Calu3 (cell line): ENCODE measurements around the gene TPBGL. TPM values are rescaled to one million over a fixed set of nuclear protein-coding genes. Genes with fewer than 3 reads are reported as not detected.
"Not testable (repeated sequence)": the region's sequence is repeated elsewhere in the genome, so short reads cannot be mapped to it uniquely, and the experiment has no call there.

Experiments
- BruUV-seq: library from RNA; stranded (reverse); fragments of 400-500 nt; replicated peaks from 2 replicates; lab custom pipeline; 2021; lab: Mats Ljungman, UMichigan
- CTCF ChIA-PET: fragments of 300-600 bp; sonication (Branson Sonifier 250); formaldehyde crosslinking; loops from one replicate; lab custom pipeline; 2022; ENCODE audit warnings: antibody characterized with exemption; lab: Charles Lee
- DNase-seq: peaks from one replicate; pipeline ENCODE4 v3.0.0; 2022
- H3K27ac Mint-ChIP-seq: one replicate; pipeline ENCODE4 v1.8.0; 2022; ENCODE audit warnings: mixed read lengths; ENCODE audit not compliant: unreplicated experiment
- H3K27me3 Mint-ChIP-seq: one replicate; pipeline ENCODE4 v1.8.0; 2022; ENCODE audit warnings: mixed read lengths; ENCODE audit not compliant: unreplicated experiment
- H3K36me3 Mint-ChIP-seq: one replicate; pipeline ENCODE4 v1.8.0; 2022; ENCODE audit warnings: mild to moderate bottlenecking, moderate library complexity, mixed read lengths; ENCODE audit not compliant: insufficient read depth, unreplicated experiment
- H3K4me1 Mint-ChIP-seq: one replicate; pipeline ENCODE4 v1.8.0; 2022; ENCODE audit warnings: mild to moderate bottlenecking, low read depth, mixed read lengths; ENCODE audit not compliant: unreplicated experiment
- H3K4me3 Mint-ChIP-seq: one replicate; pipeline ENCODE4 v1.8.0; 2022; ENCODE audit warnings: mild to moderate bottlenecking, low read depth, moderate library complexity, mixed read lengths; ENCODE audit not compliant: unreplicated experiment
- H3K9me3 Mint-ChIP-seq: one replicate; pipeline ENCODE4 v1.8.0; 2022; ENCODE audit warnings: low read depth, mixed read lengths; ENCODE audit not compliant: unreplicated experiment
- intact Hi-C: fragments of 100-400 bp; cut with micrococcal nuclease; formaldehyde crosslinking; loops from one replicate; pipeline ENCODE4 v1.10.0; 2022; ENCODE audit not compliant: unreplicated experiment
- total RNA-seq: library from RNA; stranded (reverse); gene quantifications from 2 replicates; pipeline ENCODE4 v1.2.3, GENCODE V29; 2022
- TF ChIP-seq, protein P1 (sequence below): fragments of 200-600 bp; IDR thresholded peaks from one replicate; pipeline ENCODE4 v1.8.0; 2022; ENCODE audit warnings: antibody characterized with exemption; ENCODE audit not compliant: unreplicated experiment

Gene TPBGL
- total RNA-seq, 1 experiment from 2014 or later, result not detected

DNA sequence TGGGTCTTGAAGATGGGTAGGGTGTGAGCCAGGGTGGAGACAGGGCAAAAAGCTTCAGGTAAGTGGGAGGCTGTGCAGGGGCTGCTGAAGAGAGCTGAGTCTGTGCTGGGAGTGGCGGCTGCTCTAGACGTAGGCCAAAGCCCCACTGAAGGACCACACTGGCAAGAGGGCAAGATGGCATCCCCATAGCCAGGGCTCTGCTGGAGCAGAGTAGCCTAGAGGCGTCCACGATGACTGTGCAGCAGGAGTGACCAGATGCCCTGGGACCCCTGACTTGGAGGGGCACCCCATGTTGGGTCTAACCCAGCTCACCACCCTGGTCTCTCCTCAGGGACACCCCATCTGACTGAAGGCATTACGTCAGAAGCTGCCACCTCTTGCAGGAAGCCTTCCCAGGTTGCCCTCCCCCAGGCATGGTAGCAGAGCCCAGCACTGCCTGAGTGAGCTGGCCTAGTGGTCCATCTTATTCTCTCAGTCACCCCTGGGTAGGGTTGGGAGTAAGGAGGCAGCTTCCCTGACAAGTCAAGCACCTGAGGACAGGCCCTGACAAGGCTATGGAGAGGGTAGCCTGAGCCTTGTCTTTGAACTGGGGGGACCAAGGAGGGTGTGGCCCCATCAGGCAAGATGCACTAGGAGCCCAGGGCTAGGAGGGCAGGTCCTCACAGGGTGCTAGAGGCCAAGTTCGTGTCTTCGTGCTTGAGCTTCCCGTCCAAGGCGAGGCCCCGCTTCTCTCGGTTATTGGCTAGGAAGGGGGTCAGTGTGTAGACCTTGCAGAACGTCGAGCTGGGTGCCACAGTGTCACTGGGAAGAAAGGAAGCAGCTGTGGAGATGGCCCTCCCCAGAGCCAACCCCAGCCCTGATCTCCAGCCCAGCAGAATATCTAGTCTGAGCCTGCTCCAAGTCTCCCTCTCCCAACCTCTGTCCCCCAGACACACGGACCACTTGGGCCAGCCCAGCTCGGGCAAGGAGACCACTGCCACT, 33.1 kb downstream of the TPBGL start:
- H3K27ac Mint-ChIP-seq, result no peak overlapping the region
- TF ChIP-seq, protein P1, sequence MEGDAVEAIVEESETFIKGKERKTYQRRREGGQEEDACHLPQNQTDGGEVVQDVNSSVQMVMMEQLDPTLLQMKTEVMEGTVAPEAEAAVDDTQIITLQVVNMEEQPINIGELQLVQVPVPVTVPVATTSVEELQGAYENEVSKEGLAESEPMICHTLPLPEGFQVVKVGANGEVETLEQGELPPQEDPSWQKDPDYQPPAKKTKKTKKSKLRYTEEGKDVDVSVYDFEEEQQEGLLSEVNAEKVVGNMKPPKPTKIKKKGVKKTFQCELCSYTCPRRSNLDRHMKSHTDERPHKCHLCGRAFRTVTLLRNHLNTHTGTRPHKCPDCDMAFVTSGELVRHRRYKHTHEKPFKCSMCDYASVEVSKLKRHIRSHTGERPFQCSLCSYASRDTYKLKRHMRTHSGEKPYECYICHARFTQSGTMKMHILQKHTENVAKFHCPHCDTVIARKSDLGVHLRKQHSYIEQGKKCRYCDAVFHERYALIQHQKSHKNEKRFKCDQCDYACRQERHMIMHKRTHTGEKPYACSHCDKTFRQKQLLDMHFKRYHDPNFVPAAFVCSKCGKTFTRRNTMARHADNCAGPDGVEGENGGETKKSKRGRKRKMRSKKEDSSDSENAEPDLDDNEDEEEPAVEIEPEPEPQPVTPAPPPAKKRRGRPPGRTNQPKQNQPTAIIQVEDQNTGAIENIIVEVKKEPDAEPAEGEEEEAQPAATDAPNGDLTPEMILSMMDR, result no peak
- intact Hi-C loops, result no loop called here
- CTCF ChIA-PET, result no interaction called here
- no peaks in the 10 kb centered on the region for H3K27me3 Mint-ChIP-seq
- no peak for DNase-seq
- H3K9me3 Mint-ChIP-seq, result no peaks in the 10 kb centered on the region
- no peaks in the 10 kb centered on the region for H3K36me3 Mint-ChIP-seq
- no TSS peak for BruUV-seq
- H3K4me1 Mint-ChIP-seq, result no peaks in the 10 kb centered on the region
- H3K4me3 Mint-ChIP-seq, result no peak overlapping the region

DNA sequence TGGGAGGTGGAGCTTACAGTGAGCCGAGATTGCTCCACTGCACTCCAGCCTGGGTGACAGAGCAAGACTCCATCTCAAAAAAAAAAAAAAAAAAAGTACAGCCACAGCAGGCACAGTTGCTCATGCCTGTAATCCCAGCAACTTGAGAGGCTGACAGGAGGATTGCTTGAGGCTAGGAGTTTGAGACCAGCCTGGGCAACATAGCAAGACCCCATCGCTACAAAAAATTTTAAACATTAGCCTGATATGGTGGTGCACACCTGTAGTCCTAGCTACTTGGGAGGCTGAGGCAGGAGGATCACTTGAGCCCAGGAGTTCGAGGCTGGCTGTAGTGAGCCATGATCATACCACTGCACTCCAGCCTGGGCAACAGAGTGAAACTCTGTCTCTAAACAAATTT, 34.1 kb downstream of the TPBGL start:
- BruUV-seq, H3K27me3 Mint-ChIP-seq, H3K9me3 Mint-ChIP-seq, H3K4me3 Mint-ChIP-seq, H3K27ac Mint-ChIP-seq, DNase-seq, CTCF ChIA-PET, intact Hi-C loops, H3K4me1 Mint-ChIP-seq, H3K36me3 Mint-ChIP-seq: not testable (repeated sequence)

DNA sequence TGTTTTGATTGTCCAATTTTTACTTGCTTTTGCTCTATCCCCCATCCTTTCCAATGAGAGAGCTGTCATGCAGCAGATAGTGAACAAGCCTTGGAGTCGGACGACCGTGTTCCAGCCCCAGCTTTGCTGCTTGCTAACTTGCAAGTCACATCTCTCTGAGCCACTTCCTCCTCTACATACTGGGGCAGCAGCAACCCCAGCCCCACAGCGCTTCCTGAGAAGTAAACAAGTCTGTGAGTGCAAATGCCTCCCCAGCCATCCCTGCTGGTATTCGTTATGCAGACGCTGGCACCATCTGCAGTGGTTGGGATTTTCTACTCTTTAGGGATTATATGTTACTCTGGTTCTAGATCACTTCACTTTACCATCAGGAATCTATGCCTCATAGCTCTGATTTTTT, 35.0 kb downstream of the TPBGL start:
- CTCF ChIA-PET, result no interaction called here
- no peaks in the 10 kb centered on the region for H3K9me3 Mint-ChIP-seq
- no peak overlapping the region for H3K4me3 Mint-ChIP-seq
- H3K4me1 Mint-ChIP-seq, result peaks cover 2% of the 10 kb centered on the region
- TF ChIP-seq, protein P1, result no peak
- DNase-seq, result no peak
- no TSS peak for BruUV-seq
- intact Hi-C loops, result no loop called here
- no peaks in the 10 kb centered on the region for H3K36me3 Mint-ChIP-seq
- no peak overlapping the region for H3K27ac Mint-ChIP-seq
- H3K27me3 Mint-ChIP-seq, result no peaks in the 10 kb centered on the region

DNA sequence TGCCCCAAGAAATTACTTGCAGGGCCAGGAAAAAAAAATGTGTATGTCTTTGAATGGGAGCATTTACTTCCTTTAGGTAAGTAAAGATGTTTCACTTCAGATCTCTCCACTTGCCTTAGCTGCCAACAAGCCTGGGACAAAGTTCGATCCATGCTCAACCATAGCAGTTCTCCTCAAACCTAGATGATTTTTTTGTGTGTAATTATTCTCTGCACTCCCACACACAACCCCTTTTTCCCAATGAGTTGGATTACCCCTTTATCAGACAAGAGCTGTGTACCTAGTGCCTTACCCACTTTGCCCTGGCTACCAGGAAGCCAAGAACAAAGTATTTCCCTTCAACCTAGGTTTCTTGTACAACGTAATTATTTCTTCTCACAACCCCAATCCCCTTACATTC, 35.6 kb downstream of the TPBGL start:
- CTCF ChIA-PET, result no interaction called here
- intact Hi-C loops, result no loop called here
- peaks cover 8% of the 10 kb centered on the region for H3K4me1 Mint-ChIP-seq
- no peak for DNase-seq
- no TSS peak for BruUV-seq
- no peak overlapping the region for H3K4me3 Mint-ChIP-seq
- TF ChIP-seq, protein P1, result no peak
- no peaks in the 10 kb centered on the region for H3K27me3 Mint-ChIP-seq
- no peaks in the 10 kb centered on the region for H3K36me3 Mint-ChIP-seq
- H3K9me3 Mint-ChIP-seq, result no peaks in the 10 kb centered on the region
- H3K27ac Mint-ChIP-seq, result no peak overlapping the region

DNA sequence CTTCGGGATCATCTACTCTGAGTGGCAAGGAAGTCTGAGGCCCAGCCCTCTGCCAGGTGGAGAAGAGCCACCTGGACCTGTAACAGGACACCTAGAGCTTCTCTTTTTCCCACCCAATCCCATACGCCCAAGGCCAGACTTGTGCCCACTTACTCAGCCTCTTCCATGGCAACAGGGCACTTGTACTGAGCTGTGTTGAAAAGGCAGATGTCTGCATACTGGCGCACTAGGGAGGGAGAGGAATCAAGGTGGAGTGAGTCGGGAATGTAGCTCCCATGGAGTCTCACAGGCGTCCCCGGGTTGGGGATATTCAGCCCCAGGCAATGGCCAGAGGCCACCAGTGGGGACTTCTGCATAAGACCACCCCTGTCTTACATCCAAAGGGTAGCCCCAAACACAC, 36.1 kb downstream of the TPBGL start:
- no TSS peak for BruUV-seq
- intact Hi-C loops, result no loop called here
- Mint-ChIP-seq H3K27me3 (no peaks in the 10 kb centered on the region), H3K36me3 (no peaks in the 10 kb centered on the region), H3K27ac (no peak overlapping the region), H3K9me3 (no peaks in the 10 kb centered on the region), H3K4me1 (peaks cover 9% of the 10 kb centered on the region), H3K4me3 (no peak overlapping the region)
- CTCF ChIA-PET, result no interaction called here
- TF ChIP-seq, protein P1, result no peak
- no peak for DNase-seq
